GM23248 (cell line): ENCODE results near the gene AK9. TPM values are rescaled to one million over a fixed set of nuclear protein-coding genes. Genes with fewer than 3 reads are reported as not detected.

Source experiments
- DNase-seq: peaks from one replicate; pipeline ENCODE4 v3.0.0-alpha.2; 2015
- H2AFZ ChIP-seq: fragments of 200-600 bp; sonication (generic); 2 replicates; pipeline ENCODE4 v1.6.1; 2016; ENCODE audit warnings: antibody characterized with exemption
- H3F3A ChIP-seq: fragments of 200-600 bp; sonication (generic); 2 replicates; pipeline ENCODE4 v1.6.1; 2016; ENCODE audit warnings: mild to moderate bottlenecking, antibody characterized with exemption, mixed run types; ENCODE audit not compliant: insufficient read depth
- H3K27ac ChIP-seq: fragments of 200-600 bp; sonication (generic); 2 replicates; pipeline ENCODE4 v1.5.1; 2016; ENCODE audit warnings: mild to moderate bottlenecking
- H3K27me3 ChIP-seq: fragments of 200-600 bp; sonication (generic); replicated peaks from 2 replicates; pipeline ENCODE4 v1.6.1; 2016; ENCODE audit warnings: mild to moderate bottlenecking; ENCODE audit not compliant: insufficient read depth
- H3K36me3 ChIP-seq: fragments of 200-600 bp; sonication (generic); 2 replicates; pipeline ENCODE4 v1.6.1; 2016; ENCODE audit warnings: low read depth, mild to moderate bottlenecking
- H3K4me1 ChIP-seq: fragments of 200-600 bp; sonication (generic); 2 replicates; pipeline ENCODE4 v1.6.1; 2016; ENCODE audit warnings: mild to moderate bottlenecking; ENCODE audit not compliant: insufficient read depth
- H3K4me2 ChIP-seq: fragments of 200-600 bp; sonication (generic); one replicate; pipeline ENCODE4 v1.6.1; 2016; ENCODE audit warnings: mild to moderate bottlenecking; ENCODE audit not compliant: unreplicated experiment
- H3K4me3 ChIP-seq: fragments of 200-600 bp; sonication (generic); 2 replicates; pipeline ENCODE4 v1.5.1; 2016; ENCODE audit warnings: mild to moderate bottlenecking
- H3K79me2 ChIP-seq: fragments of 200-600 bp; sonication (generic); 2 replicates; pipeline ENCODE4 v1.6.1; 2016; ENCODE audit warnings: mild to moderate bottlenecking; ENCODE audit not compliant: insufficient read depth
- H3K9ac ChIP-seq: fragments of 200-600 bp; sonication (generic); 2 replicates; pipeline ENCODE4 v1.6.1; 2016; ENCODE audit warnings: mild to moderate bottlenecking
- H3K9me2 ChIP-seq: fragments of 200-600 bp; sonication (generic); 2 replicates; pipeline ENCODE4 v1.6.1; 2016; ENCODE audit warnings: mixed run types, mild to moderate bottlenecking, moderate library complexity; ENCODE audit not compliant: insufficient read depth
- H3K9me3 ChIP-seq: fragments of 200-600 bp; sonication (generic); one replicate; pipeline ENCODE4 v1.6.1; 2017; ENCODE audit warnings: low read depth
- H4K20me1 ChIP-seq: fragments of 200-600 bp; sonication (generic); 2 replicates; pipeline ENCODE4 v1.6.0; 2016; ENCODE audit not compliant: insufficient read depth
- EZH2 ChIP-seq: fragments of 200-600 bp; sonication (generic); IDR thresholded peaks from 2 replicates; pipeline ENCODE4 v1.6.1; 2018; ENCODE audit warnings: antibody characterized with exemption, mild to moderate bottlenecking; ENCODE audit not compliant: insufficient read depth, poor library complexity, severe bottlenecking
- EZH2phosphoT487 ChIP-seq: fragments of 200-600 bp; sonication (generic); IDR thresholded peaks from 2 replicates; pipeline ENCODE4 v1.6.1; 2018; ENCODE audit warnings: antibody characterized with exemption, moderate library complexity, mild to moderate bottlenecking, low read depth; ENCODE audit not compliant: insufficient read depth
- WGBS, 2 experiments: methylation state at CpG; one replicate each; pipeline ENCODE4 v1.1.6; 2015 to 2017; ENCODE audit warnings: low lambda C conversion rate in 2 of 2, low coverage in 1 of 2; ENCODE audit errors: missing lambda C conversion rate in 2 of 2; 5-methylcytosine and 5-hydroxymethylcytosine counted together
- in situ Hi-C: fragments of 300-500 bp; cut with MboI; formaldehyde crosslinking; loops from 2 replicates; pipeline ENCODE4 v1.15.0; 2020
- polyA plus RNA-seq: library from polyadenylated mRNA; unstranded; fragments of >200 nt; fragmentation: Nextera tagmentation; extraction: Ambion mirVana; gene quantifications from 2 replicates; pipeline ENCODE4 v1.2.1, GENCODE V29; 2016
- total RNA-seq: library from RNA; depleted of rRNA; stranded (reverse); fragments of >200 nt; shearing (Covaris generic); gene quantifications from 2 replicates; pipeline ENCODE4 v1.2.3, GENCODE V29; 2014

The AK9 gene
- total and polyA plus RNA-seq, 2 experiments from 2014 or later = 3.6 to 7.2 TPM

DNA sequence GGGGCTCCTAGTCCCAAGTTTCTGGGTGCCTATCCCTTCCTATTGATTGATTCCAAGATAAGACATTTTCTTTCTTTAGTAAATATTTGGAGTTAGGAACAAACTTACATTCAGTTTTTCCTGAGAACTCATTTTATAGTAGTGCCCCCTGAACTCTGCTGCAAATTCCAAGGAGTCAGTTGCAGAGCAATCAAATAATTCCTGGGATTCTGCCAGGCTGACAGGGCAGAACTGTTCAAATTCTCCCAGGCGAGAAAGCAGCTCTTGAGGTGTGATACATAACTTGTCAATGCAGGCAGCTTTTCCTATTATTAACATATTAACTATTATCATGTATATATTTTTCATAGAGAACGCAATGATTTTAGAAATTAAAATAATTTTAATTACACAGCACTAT lies 192.1 kb downstream of the AK9 start:
- Histone ChIP-seq H3K4me3 (no peak overlapping the region), H3K27ac (no peak overlapping the region), H3F3A (no peaks in the 10 kb centered on the region), H3K4me2 (no peak overlapping the region), H4K20me1 (no peaks in the 10 kb centered on the region), H2AFZ (no peak overlapping the region), H3K9ac (no peak overlapping the region), H3K9me3 (no peaks in the 10 kb centered on the region), H3K79me2 (no peaks in the 10 kb centered on the region), H3K9me2 (no peaks in the 10 kb centered on the region), H3K27me3 (no peaks in the 10 kb centered on the region), H3K4me1 (no peaks in the 10 kb centered on the region), H3K36me3 (no peaks in the 10 kb centered on the region)
- in situ Hi-C loops = no loop called here
- 82 to 85% methylated on average over 2 of the region's 2 CpGs for WGBS, 2 experiments
- DNase-seq = no peak
- TF ChIP-seq EZH2 (no peak), EZH2phosphoT487 (no peak)

DNA sequence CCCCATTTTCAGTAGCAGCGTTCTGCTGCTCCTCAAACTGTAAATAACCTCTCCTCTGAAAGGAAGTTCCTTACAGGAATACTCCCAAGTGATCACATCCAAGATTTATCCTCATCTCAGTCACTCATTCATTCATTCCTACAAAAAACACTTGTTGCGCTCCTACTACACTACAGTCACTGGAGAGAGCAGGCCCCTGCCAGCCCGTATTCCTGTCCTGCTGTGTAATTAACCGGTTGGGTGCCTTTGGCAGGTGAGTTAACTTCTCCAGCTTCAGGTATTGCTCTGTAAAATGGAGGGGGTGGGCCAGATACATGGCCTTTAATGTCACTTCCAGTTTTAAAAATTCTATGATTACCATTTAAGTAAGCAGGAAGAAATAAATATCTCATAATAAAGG lies 192.9 kb downstream of the AK9 start:
- DNase-seq = no peak
- H3K4me3 ChIP-seq = no peak overlapping the region
- H4K20me1 ChIP-seq = no peaks in the 10 kb centered on the region
- H3K9me2 ChIP-seq = no peaks in the 10 kb centered on the region
- H3K27ac ChIP-seq = no peak overlapping the region
- no peaks in the 10 kb centered on the region for H3K27me3 ChIP-seq
- no peaks in the 10 kb centered on the region for H3F3A ChIP-seq
- no peak for TF ChIP-seq EZH2phosphoT487
- no peak for TF ChIP-seq EZH2
- no peaks in the 10 kb centered on the region for H3K79me2 ChIP-seq
- in situ Hi-C loops = no loop called here
- H2AFZ ChIP-seq = no peak overlapping the region
- no peaks in the 10 kb centered on the region for H3K36me3 ChIP-seq
- no peak overlapping the region for H3K9ac ChIP-seq
- 86 to 93% methylated on average over 4 of the region's 4 CpGs for WGBS, 2 experiments
- no peak overlapping the region for H3K4me2 ChIP-seq
- H3K9me3 ChIP-seq = no peaks in the 10 kb centered on the region
- H3K4me1 ChIP-seq = no peaks in the 10 kb centered on the region

DNA sequence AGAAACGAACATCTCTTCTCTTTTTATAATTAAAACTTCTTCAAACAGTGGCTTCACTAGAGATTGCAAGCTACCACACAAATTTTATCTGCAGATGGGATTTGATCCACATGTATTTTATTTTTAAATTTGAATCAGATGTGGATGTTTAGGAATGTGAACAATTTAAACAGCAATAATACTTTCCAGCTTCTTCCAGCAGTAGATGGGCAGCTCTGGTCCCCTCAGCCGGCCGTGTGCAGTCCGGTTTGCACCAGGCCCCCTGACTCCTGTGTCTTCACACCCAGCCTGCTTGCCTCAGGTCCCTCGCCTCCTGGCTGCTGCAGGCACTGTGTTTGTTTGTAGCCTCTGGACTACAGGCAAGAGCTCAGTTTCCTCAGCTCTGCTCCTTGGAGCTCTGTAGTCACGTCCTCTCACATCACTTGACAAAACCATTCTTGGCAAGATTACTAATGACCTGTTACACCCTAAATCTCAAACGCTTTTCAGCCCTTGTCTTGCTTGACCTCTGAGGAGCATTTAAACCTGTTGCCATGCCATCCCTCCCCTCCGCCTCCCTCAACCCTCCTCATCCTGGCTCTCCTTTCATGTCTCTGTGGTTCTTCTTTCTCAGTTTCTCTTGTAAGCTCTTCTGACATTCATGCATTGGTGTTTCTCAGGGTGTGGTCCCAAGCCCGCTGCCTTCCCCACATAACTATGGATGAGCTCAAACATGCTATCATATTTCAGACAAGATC lies 194.8 kb downstream of the AK9 start:
- Histone ChIP-seq H3K9me3 (no peaks in the 10 kb centered on the region), H3K9ac (no peak overlapping the region), H3K27me3 (no peaks in the 10 kb centered on the region), H3F3A (no peaks in the 10 kb centered on the region), H3K36me3 (no peaks in the 10 kb centered on the region), H2AFZ (no peak overlapping the region), H3K79me2 (no peaks in the 10 kb centered on the region), H3K27ac (no peak overlapping the region), H3K9me2 (no peaks in the 10 kb centered on the region), H3K4me3 (no peak overlapping the region), H4K20me1 (no peaks in the 10 kb centered on the region), H3K4me1 (no peaks in the 10 kb centered on the region), H3K4me2 (no peak overlapping the region)
- TF ChIP-seq EZH2 (no peak), EZH2phosphoT487 (no peak)
- 35 to 40% methylated on average over 9 of the region's 9 CpGs for WGBS, 2 experiments
- DNase-seq = no peak
- in situ Hi-C loops = no loop called here

DNA sequence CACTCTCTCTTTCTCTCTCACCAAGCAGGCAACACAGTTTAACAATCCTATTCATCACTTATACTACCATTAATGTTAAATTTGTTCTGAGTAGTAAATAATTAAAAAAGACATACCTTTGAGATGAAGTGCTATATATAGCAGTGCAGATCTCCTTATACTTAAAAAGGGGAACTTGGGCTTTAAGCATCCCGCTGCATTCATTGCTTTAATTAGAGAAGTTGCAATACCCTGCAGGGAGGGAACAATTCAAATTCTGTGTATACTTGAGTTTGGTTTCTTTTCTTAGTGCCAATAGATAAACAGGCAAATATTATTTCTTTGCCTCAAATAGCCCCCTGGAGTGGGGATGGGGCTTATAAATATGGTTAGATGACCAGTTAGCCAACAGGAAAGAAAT lies 197.1 kb downstream of the AK9 start:
- WGBS, 2 experiments = 94 to 95% methylated on average over 1 of the region's 1 CpG
- H3K4me3 ChIP-seq = no peak overlapping the region
- H3K9me2 ChIP-seq = no peaks in the 10 kb centered on the region
- no peaks in the 10 kb centered on the region for H3F3A ChIP-seq
- no peaks in the 10 kb centered on the region for H4K20me1 ChIP-seq
- no peak overlapping the region for H3K27ac ChIP-seq
- in situ Hi-C loops = no loop called here
- H3K79me2 ChIP-seq = no peaks in the 10 kb centered on the region
- no peaks in the 10 kb centered on the region for H3K36me3 ChIP-seq
- H3K4me1 ChIP-seq = no peaks in the 10 kb centered on the region
- TF ChIP-seq EZH2phosphoT487 (no peak), EZH2 (no peak)
- no peak overlapping the region for H2AFZ ChIP-seq
- no peak overlapping the region for H3K9ac ChIP-seq
- DNase-seq = no peak
- H3K4me2 ChIP-seq = no peak overlapping the region
- no peaks in the 10 kb centered on the region for H3K9me3 ChIP-seq
- H3K27me3 ChIP-seq = no peaks in the 10 kb centered on the region
